Lower leg skin (tissue), 4 donors: ENCODE results near the gene NFIB. TPM values are rescaled to one million over a fixed set of nuclear protein-coding genes. Genes with fewer than 3 reads are reported as not detected.

Source experiments
- DNase-seq, 2 donors: peaks; one replicate each; pipeline ENCODE4 v3.0.0-alpha.2; 2019; ENCODE audit warnings: low spot score in 2 of 2
- H3K4me3 ChIP-seq: fragments of 200-600 bp; sonication (generic); 2 replicates; pipeline ENCODE4 v1.5.1; 2017; ENCODE audit warnings: mild to moderate bottlenecking, low read depth; ENCODE audit not compliant: poor library complexity, severe bottlenecking
- POLR2A ChIP-seq, 2 donors: fragments of 450-650 bp; IDR thresholded peaks; one replicate each; pipeline ENCODE4 v1.6.1; 2016 to 2017; ENCODE audit warnings: antibody characterized with exemption in 2 of 2, mild to moderate bottlenecking in 1 of 2, moderate library complexity in 1 of 2
- WGBS, 2 donors: methylation state at CpG; one replicate each; pipeline ENCODE4 v1.1.5; 2018; 5-methylcytosine and 5-hydroxymethylcytosine counted together
- intact Hi-C: fragments of 100-400 bp; cut with DNase I; formaldehyde crosslinking; loops from one replicate; pipeline ENCODE4 v1.15.0; 2023; ENCODE audit warnings: low total_unique reads
- total RNA-seq, 4 donors: library from RNA; depleted of rRNA; stranded (reverse); fragments of >200 nt; gene quantifications; one replicate each; pipeline ENCODE4 v1.1.0, GENCODE V29; 2016
- TF ChIP-seq, protein P1 (sequence below), 3 donors: fragments of 450-650 bp; IDR thresholded peaks; one replicate each; pipeline ENCODE4 v1.5.1; 2016; ENCODE audit warnings: antibody characterized with exemption in 3 of 3, mild to moderate bottlenecking in 3 of 3, moderate library complexity in 2 of 3

NFIB gene
- total RNA-seq, 4 donors from 2014 or later = 68.2 to 145 (median 78.6) TPM

DNA sequence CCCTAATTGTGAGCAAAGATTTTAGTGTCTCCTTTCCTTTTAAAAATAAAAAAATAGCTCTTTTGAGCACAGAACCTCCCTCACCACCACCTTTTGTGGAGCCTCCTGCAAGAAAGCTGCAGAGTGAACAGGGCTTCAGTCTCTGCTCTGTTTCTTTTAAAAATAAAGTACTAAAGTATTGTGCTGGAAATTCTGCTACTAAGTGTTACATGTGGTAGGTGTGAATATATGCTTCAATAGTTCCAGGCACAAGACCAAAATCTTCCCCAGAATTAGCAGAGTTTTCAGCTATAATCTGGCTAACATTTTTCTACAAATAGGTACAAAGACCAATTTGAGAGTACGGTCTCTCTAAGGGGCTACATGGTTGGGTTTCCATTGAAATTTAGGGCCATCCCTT lies 40.3 kb upstream of the NFIB start:
- H3K4me3 ChIP-seq = no peak overlapping the region
- intact Hi-C loops = loop anchor here (5.0 to 10.0 kb wide), 2 partner anchors 927 to 1319 kb away; no protein-coding TSS in a partner anchor
- no peak for DNase-seq
- WGBS, 2 donors = 91 to 97% methylated on average over 1 of the region's 1 CpG
- no peak for TF ChIP-seq POLR2A (IDR thresholded peaks at IDR 0.05)
- TF ChIP-seq, protein P1, sequence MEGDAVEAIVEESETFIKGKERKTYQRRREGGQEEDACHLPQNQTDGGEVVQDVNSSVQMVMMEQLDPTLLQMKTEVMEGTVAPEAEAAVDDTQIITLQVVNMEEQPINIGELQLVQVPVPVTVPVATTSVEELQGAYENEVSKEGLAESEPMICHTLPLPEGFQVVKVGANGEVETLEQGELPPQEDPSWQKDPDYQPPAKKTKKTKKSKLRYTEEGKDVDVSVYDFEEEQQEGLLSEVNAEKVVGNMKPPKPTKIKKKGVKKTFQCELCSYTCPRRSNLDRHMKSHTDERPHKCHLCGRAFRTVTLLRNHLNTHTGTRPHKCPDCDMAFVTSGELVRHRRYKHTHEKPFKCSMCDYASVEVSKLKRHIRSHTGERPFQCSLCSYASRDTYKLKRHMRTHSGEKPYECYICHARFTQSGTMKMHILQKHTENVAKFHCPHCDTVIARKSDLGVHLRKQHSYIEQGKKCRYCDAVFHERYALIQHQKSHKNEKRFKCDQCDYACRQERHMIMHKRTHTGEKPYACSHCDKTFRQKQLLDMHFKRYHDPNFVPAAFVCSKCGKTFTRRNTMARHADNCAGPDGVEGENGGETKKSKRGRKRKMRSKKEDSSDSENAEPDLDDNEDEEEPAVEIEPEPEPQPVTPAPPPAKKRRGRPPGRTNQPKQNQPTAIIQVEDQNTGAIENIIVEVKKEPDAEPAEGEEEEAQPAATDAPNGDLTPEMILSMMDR (IDR thresholded peaks at IDR 0.05) = no peak

DNA sequence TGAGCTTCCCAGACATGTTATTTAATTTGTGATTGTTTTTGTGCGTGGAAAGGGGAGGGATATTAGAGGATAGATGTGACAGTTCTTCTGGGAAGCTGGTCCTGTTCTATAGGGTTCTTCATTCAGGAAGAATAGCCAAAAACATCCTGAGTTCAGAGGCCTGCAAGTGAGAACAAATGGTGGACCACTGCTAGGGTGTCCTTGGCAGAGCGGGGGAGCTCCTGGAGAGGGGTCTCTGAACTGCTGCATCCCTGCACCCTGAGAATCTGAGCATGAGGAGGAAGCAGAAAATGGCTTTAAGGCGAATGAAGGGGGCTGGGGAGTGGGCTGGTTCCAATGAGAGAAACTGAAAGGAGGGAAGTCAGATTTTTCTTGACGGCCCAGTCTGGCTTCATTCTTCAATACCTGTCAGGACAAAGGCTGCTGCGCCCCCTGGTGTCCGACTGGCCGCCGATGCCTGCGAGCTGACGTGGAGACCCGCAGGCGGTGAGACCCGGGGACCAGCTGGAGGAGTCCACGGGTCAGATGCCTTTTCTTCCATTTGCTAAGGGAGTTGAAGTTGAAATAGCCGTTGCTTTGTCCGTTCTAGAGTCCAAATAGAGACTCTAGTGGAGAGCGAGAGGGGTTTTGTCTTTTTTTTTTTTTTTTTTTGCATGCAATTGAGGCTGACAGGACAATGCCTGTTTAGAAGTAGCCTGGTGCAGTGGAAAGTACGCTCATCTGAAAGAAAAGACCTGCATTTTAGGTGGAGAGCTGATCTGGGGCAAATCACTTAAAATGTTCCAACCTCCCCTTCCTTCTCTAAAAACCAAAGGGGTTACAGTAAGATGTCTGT lies 39.5 kb upstream of the NFIB start:
- peak; percentile 93 to 99 for DNase-seq
- intact Hi-C loops = loop anchor here (5.0 to 10.0 kb wide), 2 partner anchors 926 to 1319 kb away; no protein-coding TSS in a partner anchor
- H3K4me3 ChIP-seq = no peak overlapping the region
- TF ChIP-seq POLR2A (IDR thresholded peaks at IDR 0.05) = no peak
- TF ChIP-seq, protein P1 (IDR thresholded peaks at IDR 0.05) = peak in 1 of 3 donors; percentile 66
- 12% methylated on average over 18 of the region's 18 CpGs for WGBS, 2 donors

DNA sequence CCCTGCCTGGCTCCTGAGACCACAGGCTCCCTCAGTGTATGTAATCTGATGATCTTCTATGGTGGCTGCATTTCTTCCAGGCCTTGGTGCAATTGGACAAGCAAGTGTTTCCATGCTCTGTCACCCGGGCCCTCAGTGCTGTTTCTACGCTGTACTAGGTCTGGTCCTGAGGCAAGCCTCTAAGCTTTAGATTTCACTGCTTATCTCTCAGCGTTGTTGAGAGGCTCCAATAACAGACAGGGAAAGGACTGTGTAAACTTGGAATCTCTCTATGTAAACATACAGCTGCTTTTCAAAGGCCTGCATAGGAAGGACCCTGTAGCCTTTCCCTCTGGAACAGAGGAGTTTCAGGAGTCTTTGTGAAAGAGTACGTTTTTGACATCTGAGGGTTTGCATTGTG lies 38.6 kb upstream of the NFIB start:
- intact Hi-C loops = loop anchor here (5.0 to 10.0 kb wide), 2 partner anchors 925 to 1318 kb away; no protein-coding TSS in a partner anchor
- H3K4me3 ChIP-seq = no peak overlapping the region
- peak in 1 of 2 donors; percentile 10 for DNase-seq
- WGBS, 2 donors = 76 to 79% methylated on average over 4 of the region's 4 CpGs
- TF ChIP-seq, protein P1 (IDR thresholded peaks at IDR 0.05) = no peak
- no peak for TF ChIP-seq POLR2A (IDR thresholded peaks at IDR 0.05)

DNA sequence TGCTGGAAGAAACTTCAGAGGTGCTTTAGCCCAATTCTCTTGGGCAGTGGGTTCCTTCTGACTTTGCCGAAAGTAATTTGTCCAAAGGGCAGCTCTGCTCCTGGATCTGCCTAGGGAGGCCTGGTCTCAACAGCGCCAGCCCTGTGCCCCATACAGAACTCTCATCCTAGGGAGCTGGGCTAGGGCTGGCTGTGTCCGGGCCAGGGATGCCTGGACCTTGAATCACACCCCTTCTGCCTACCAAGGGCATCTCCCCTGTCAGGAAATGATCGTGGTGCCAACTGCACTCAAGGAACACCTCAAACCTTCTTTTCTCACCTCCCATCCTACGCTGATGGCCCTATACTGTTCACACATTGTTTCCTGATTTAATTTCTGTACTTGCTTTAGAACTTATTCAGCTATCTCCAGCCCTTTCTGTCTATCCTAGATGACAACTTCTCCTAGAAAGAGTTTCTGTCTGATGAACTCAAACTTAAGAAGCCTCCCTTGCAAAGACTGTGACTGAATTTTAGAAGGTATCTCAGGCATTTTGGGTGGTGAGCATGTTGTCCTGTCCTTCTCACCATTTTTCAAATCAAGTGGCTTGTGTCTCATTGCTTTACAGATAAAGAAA lies 37.4 kb upstream of the NFIB start:
- WGBS, 2 donors = 64 to 74% methylated on average over 5 of the region's 5 CpGs
- H3K4me3 ChIP-seq = no peak overlapping the region
- TF ChIP-seq, protein P1 (IDR thresholded peaks at IDR 0.05) = no peak
- no peak for TF ChIP-seq POLR2A (IDR thresholded peaks at IDR 0.05)
- peak in 1 of 2 donors; percentile 13 for DNase-seq
- intact Hi-C loops = loop anchor here (5.0 to 10.0 kb wide), 2 partner anchors 924 to 1317 kb away; no protein-coding TSS in a partner anchor

DNA sequence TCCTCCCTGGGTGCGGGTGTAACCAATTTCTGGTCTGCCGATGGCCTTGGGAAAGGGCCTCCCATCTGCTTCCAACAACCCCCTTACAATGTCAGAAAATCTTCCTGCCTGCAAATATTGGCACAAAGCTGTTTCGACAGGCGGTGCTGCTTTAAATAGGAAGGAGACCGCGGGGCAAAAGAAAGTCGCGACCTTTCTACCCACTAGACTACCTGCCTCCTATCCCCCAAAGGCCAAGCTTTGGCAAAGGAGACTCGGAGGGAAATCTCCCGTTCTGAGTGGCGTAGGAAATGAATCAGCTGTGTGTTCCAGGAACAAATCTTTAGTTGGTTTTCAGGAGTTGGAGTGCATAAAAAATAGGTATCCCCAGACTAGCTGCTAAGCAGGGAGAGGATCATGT lies 36.8 kb upstream of the NFIB start:
- H3K4me3 ChIP-seq = no peak overlapping the region

More for the DNA sequence above, 36.8 kb upstream of the NFIB start:
- TF ChIP-seq POLR2A (IDR thresholded peaks at IDR 0.05) = no peak
- TF ChIP-seq, protein P1 (IDR thresholded peaks at IDR 0.05) = no peak
- peak in 1 of 2 donors; percentile 21 for DNase-seq
- intact Hi-C loops = loop anchor here (5.0 to 10.0 kb wide), 2 partner anchors 923 to 1316 kb away; no protein-coding TSS in a partner anchor
- 45 to 49% methylated on average over 11 of the region's 11 CpGs for WGBS, 2 donors
